Neural cell (in vitro differentiated cells): Measurements from ENCODE around the gene NDUFS7.

ENCODE experiments used
- CTCF ChIP-seq: fragments of 450-650 bp; IDR thresholded peaks from 2 replicates; pipeline ENCODE4 v1.5.1; 2014; ENCODE audit warnings: antibody characterized with exemption, mild to moderate bottlenecking, moderate library complexity; ENCODE audit not compliant: poor library complexity, severe bottlenecking
- EP300 ChIP-seq: fragments of 450-650 bp; conservative IDR thresholded peaks from 2 replicates; pipeline ENCODE4 v1.6.1; 2014; ENCODE audit warnings: antibody characterized with exemption, mild to moderate bottlenecking, moderate library complexity; ENCODE audit not compliant: poor library complexity, severe bottlenecking
- EZH2 ChIP-seq: fragments of 200-600, 300-800 bp; shearing (Covaris generic), sonication (generic); IDR thresholded peaks from 2 replicates; pipeline ENCODE4 v1.6.1; 2014; ENCODE audit warnings: antibody characterized with exemption, low read length, borderline replicate concordance, mild to moderate bottlenecking; ENCODE audit not compliant: insufficient read depth, poor library complexity, severe bottlenecking
- POLR2AphosphoS5 ChIP-seq: IDR thresholded peaks from 2 replicates; pipeline ENCODE4 v1.6.1; 2012

- TF ChIP-seq EP300 (no peak), CTCF (no peak), EZH2 (no peak), POLR2AphosphoS5 (no peak)
These were observed 57.3 kb downstream of the NDUFS7 start for GRCh38 chr19:1441022-1441426.
